HL-60 (cell line): ENCODE measurements around the gene CELSR2.

ENCODE experiments used
- GABPA ChIP-seq: IDR thresholded peaks from 2 replicates; pipeline ENCODE4 v1.6.1; 2012; ENCODE audit warnings: low read depth
- POLR2AphosphoS5 ChIP-seq: IDR thresholded peaks from 2 replicates; pipeline ENCODE4 v1.6.1; 2012; ENCODE audit warnings: low read depth
- TF ChIP-seq, protein P1 (sequence below): IDR thresholded peaks from one replicate; pipeline ENCODE4 v1.5.1; 2011; ENCODE audit warnings: low read length, control low read depth, inconsistent platforms; ENCODE audit not compliant: insufficient read depth

DNA sequence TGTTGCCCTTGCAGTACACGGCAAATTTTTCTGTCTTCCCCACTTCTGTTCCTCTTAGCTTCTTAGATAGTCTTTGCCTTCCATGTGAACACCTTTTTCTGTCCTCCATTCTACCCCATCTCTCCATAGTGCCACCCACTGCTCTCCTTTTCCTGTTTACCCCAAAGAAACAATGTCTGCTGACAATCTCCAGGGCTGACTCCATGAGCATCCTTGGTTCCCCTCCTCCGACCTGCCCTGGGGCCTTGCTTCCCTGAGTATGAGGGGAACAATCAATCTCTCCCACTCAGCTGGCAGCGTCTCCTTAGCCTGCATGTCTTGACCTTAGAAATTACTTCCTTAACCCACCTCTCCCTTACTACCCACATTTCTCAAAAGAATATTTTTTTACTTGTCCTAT lies 69.8 kb downstream of the CELSR2 start:
- TF ChIP-seq, protein P1, sequence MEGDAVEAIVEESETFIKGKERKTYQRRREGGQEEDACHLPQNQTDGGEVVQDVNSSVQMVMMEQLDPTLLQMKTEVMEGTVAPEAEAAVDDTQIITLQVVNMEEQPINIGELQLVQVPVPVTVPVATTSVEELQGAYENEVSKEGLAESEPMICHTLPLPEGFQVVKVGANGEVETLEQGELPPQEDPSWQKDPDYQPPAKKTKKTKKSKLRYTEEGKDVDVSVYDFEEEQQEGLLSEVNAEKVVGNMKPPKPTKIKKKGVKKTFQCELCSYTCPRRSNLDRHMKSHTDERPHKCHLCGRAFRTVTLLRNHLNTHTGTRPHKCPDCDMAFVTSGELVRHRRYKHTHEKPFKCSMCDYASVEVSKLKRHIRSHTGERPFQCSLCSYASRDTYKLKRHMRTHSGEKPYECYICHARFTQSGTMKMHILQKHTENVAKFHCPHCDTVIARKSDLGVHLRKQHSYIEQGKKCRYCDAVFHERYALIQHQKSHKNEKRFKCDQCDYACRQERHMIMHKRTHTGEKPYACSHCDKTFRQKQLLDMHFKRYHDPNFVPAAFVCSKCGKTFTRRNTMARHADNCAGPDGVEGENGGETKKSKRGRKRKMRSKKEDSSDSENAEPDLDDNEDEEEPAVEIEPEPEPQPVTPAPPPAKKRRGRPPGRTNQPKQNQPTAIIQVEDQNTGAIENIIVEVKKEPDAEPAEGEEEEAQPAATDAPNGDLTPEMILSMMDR = no peak
- no peak for TF ChIP-seq POLR2AphosphoS5
- no peak for TF ChIP-seq GABPA
